H9 (cell line): ENCODE results near the gene KRTAP6-2. TPM values are rescaled to one million over a fixed set of nuclear protein-coding genes. Genes with fewer than 3 reads are reported as not detected.

Source experiments
- DNase-seq: peaks from one replicate; pipeline ENCODE4 v3.0.0-alpha.2; 2017
- H2AFZ ChIP-seq: one replicate; pipeline ENCODE4 v1.6.1; 2013; ENCODE audit warnings: mild to moderate bottlenecking, low read length, control low read depth, moderate library complexity
- H2AK5ac ChIP-seq: 2 replicates; pipeline ENCODE4 v1.6.1; 2013; ENCODE audit warnings: low read length, control low read depth, mixed read lengths; ENCODE audit not compliant: insufficient read length
- H2BK120ac ChIP-seq: one replicate; pipeline ENCODE4 v1.6.1; 2013; ENCODE audit warnings: low read depth, mild to moderate bottlenecking, low read length, control low read depth, inconsistent platforms; ENCODE audit not compliant: poor library complexity, severe bottlenecking
- H2BK12ac ChIP-seq: 2 replicates; pipeline ENCODE4 v1.6.1; 2013; ENCODE audit warnings: low read length, control low read depth, mixed read lengths, low read depth; ENCODE audit not compliant: insufficient read length
- H2BK15ac ChIP-seq: 2 replicates; pipeline ENCODE4 v1.6.1; 2013; ENCODE audit warnings: low read depth, low read length, control low read depth
- H2BK20ac ChIP-seq: one replicate; pipeline ENCODE4 v1.6.1; 2013; ENCODE audit warnings: low read depth, mild to moderate bottlenecking, low read length, control low read depth, inconsistent platforms; ENCODE audit not compliant: poor library complexity, severe bottlenecking
- H2BK5ac ChIP-seq: 2 replicates; pipeline ENCODE4 v1.6.1; 2013; ENCODE audit warnings: low read length, control low read depth, mixed read lengths; ENCODE audit not compliant: insufficient read length
- H3K14ac ChIP-seq: 2 replicates; pipeline ENCODE4 v1.6.1; 2013; ENCODE audit warnings: low read length, control low read depth; ENCODE audit not compliant: insufficient read depth
- H3K18ac ChIP-seq: 2 replicates; pipeline ENCODE4 v1.6.1; 2013; ENCODE audit warnings: low read depth, mild to moderate bottlenecking, mixed read lengths, low read length, control low read depth; ENCODE audit not compliant: insufficient read length
- H3K23ac ChIP-seq: 2 replicates; pipeline ENCODE4 v1.6.1; 2013; ENCODE audit warnings: low read length, control low read depth, mixed read lengths, low read depth; ENCODE audit not compliant: insufficient read length
- H3K23me2 ChIP-seq: 2 replicates; pipeline ENCODE4 v1.6.1; 2013; ENCODE audit warnings: low read depth, mild to moderate bottlenecking, mixed read lengths, low read length, control low read depth; ENCODE audit not compliant: insufficient read length, poor library complexity, severe bottlenecking
- H3K27ac ChIP-seq: 2 replicates; pipeline ENCODE4 v1.5.1; 2013; ENCODE audit warnings: low read length, control low read depth, mixed read lengths, low read depth; ENCODE audit not compliant: insufficient read length
- H3K27me3 ChIP-seq: 2 replicates; pipeline ENCODE4 v1.6.1; 2013; ENCODE audit warnings: low read length, control low read depth, inconsistent platforms; ENCODE audit not compliant: insufficient read depth
- H3K4ac ChIP-seq: 2 replicates; pipeline ENCODE4 v1.6.1; 2013; ENCODE audit warnings: low read depth, mild to moderate bottlenecking, control low read depth, inconsistent platforms, low read length, moderate library complexity
- H3K4me1 ChIP-seq: 2 replicates; pipeline ENCODE4 v1.6.1; 2013; ENCODE audit warnings: low read length, control low read depth, inconsistent platforms; ENCODE audit not compliant: insufficient read depth
- H3K4me2 ChIP-seq: 2 replicates; pipeline ENCODE4 v1.6.1; 2013; ENCODE audit warnings: low read length, control low read depth, mixed read lengths; ENCODE audit not compliant: insufficient read length, insufficient read depth
- H3K56ac ChIP-seq: 2 replicates; pipeline ENCODE4 v1.6.1; 2013; ENCODE audit warnings: low read depth, mild to moderate bottlenecking, mixed read lengths, low read length, control low read depth; ENCODE audit not compliant: insufficient read length
- H3K79me1 ChIP-seq: 2 replicates; pipeline ENCODE4 v1.6.1; 2013; ENCODE audit warnings: low read depth, mild to moderate bottlenecking, moderate library complexity, low read length, control low read depth, inconsistent platforms; ENCODE audit not compliant: insufficient read depth, poor library complexity, severe bottlenecking
- H3K79me2 ChIP-seq: 2 replicates; pipeline ENCODE4 v1.6.1; 2013; ENCODE audit warnings: low read length, control low read depth, inconsistent platforms; ENCODE audit not compliant: insufficient read depth
- H3K9ac ChIP-seq: 2 replicates; pipeline ENCODE4 v1.6.1; 2013; ENCODE audit warnings: low read length, control low read depth, mixed read lengths; ENCODE audit not compliant: insufficient read length; ENCODE audit errors: extremely low read depth
- H3K9me3 ChIP-seq: one replicate; pipeline ENCODE4 v1.6.1; 2013; ENCODE audit warnings: low read depth, low read length, inconsistent platforms; ENCODE audit not compliant: control insufficient read depth
- H3T11ph ChIP-seq: one replicate; pipeline ENCODE4 v1.6.1; 2013; ENCODE audit warnings: mild to moderate bottlenecking, low read length, control low read depth, inconsistent platforms
- H4K20me1 ChIP-seq: one replicate; pipeline ENCODE4 v1.6.1; 2013; ENCODE audit not compliant: control insufficient read depth, insufficient read length, insufficient read depth
- H4K5ac ChIP-seq: 2 replicates; pipeline ENCODE4 v1.6.1; 2013; ENCODE audit warnings: low read depth, mild to moderate bottlenecking, mixed read lengths, low read length, control low read depth; ENCODE audit not compliant: insufficient read length
- H4K8ac ChIP-seq: replicated peaks from 2 replicates; pipeline ENCODE4 v1.6.1; 2013; ENCODE audit warnings: low read length, control low read depth, mixed read lengths, low read depth; ENCODE audit not compliant: insufficient read length
- H4K91ac ChIP-seq: 2 replicates; pipeline ENCODE4 v1.6.1; 2013; ENCODE audit warnings: low read depth, mild to moderate bottlenecking, moderate library complexity, mixed read lengths, low read length, control low read depth; ENCODE audit not compliant: insufficient read length
- H3K27ac Mint-ChIP-seq, 3 experiments: 2 replicates in 2 of 3; 3 replicates in 1 of 3; pipeline ENCODE4 v1.8.0; 2020 to 2021; ENCODE audit warnings: mixed read lengths in 3 of 3, mild to moderate bottlenecking in 1 of 3, moderate library complexity in 1 of 3
- H3K27me3 Mint-ChIP-seq: 2 replicates; pipeline ENCODE4 v1.8.0; 2021; ENCODE audit warnings: low read depth, mild to moderate bottlenecking, moderate library complexity, mixed read lengths
- H3K36me3 Mint-ChIP-seq, 3 experiments: 2 replicates in 2 of 3; 3 replicates in 1 of 3; pipeline ENCODE4 v1.8.0; 2020 to 2021; ENCODE audit warnings: low read depth in 3 of 3, mixed read lengths in 3 of 3; ENCODE audit not compliant: insufficient read depth in 1 of 3
- H3K4me1 Mint-ChIP-seq, 2 experiments: 2 replicates each; pipeline ENCODE4 v1.8.0; 2020; ENCODE audit warnings: mixed read lengths in 2 of 2
- H3K4me3 Mint-ChIP-seq, 2 experiments: 2 replicates in 1 of 2; 3 replicates in 1 of 2; pipeline ENCODE4 v1.8.0; 2020 to 2021; ENCODE audit warnings: mild to moderate bottlenecking in 2 of 2, mixed read lengths in 2 of 2, moderate library complexity in 1 of 2
- H3K9me3 Mint-ChIP-seq, 2 experiments: 2 replicates in 1 of 2; 3 replicates in 1 of 2; pipeline ENCODE4 v1.8.0; 2020; ENCODE audit warnings: mild to moderate bottlenecking in 2 of 2, mixed read lengths in 2 of 2, moderate library complexity in 1 of 2
- WGBS: extraction: QIAGEN DNeasy Blood & Tissue Kit; methylation state at CpG from one replicate; pipeline ENCODE4 v1.1.7; 2013; ENCODE audit warnings: missing lambda C conversion rate, low lambda C conversion rate, mixed read lengths; ENCODE audit not compliant: insufficient read length; ENCODE audit errors: extremely low coverage; 5-methylcytosine and 5-hydroxymethylcytosine counted together
- total RNA-seq: library from RNA; stranded (reverse); gene quantifications from 2 replicates; pipeline ENCODE4 v1.2.1, GENCODE V29; 2021
- TF ChIP-seq, protein P1 (sequence below): fragments of 200-600 bp; sonication (generic); conservative IDR thresholded peaks from 3 replicates; pipeline ENCODE4 v1.8.0; 2021; ENCODE audit warnings: antibody characterized with exemption, mild to moderate bottlenecking

Gene KRTAP6-2
- total RNA-seq, 1 experiment from 2014 or later: not detected

GRCh38 chr21:30629200-30629599 is 30.5 kb upstream of the KRTAP6-2 start:
- H3K27me3 ChIP-seq: no peaks in the 10 kb centered on the region
- no peak overlapping the region for H3K18ac ChIP-seq
- no peak overlapping the region for H3K23ac ChIP-seq
- H3K14ac ChIP-seq: no peak overlapping the region
- no peak overlapping the region for H2BK5ac ChIP-seq
- peaks cover 6 to 33% (median 15%) of the 10 kb centered on the region in 3 experiments for H3K36me3 Mint-ChIP-seq
- H3K9me3 ChIP-seq: no peaks in the 10 kb centered on the region
- H3K27ac Mint-ChIP-seq: no peak overlapping the region
- no peaks in the 10 kb centered on the region for H3K79me1 ChIP-seq
- H3K4ac ChIP-seq: no peak overlapping the region
- H2BK15ac ChIP-seq: no peak overlapping the region
- TF ChIP-seq, protein P1, sequence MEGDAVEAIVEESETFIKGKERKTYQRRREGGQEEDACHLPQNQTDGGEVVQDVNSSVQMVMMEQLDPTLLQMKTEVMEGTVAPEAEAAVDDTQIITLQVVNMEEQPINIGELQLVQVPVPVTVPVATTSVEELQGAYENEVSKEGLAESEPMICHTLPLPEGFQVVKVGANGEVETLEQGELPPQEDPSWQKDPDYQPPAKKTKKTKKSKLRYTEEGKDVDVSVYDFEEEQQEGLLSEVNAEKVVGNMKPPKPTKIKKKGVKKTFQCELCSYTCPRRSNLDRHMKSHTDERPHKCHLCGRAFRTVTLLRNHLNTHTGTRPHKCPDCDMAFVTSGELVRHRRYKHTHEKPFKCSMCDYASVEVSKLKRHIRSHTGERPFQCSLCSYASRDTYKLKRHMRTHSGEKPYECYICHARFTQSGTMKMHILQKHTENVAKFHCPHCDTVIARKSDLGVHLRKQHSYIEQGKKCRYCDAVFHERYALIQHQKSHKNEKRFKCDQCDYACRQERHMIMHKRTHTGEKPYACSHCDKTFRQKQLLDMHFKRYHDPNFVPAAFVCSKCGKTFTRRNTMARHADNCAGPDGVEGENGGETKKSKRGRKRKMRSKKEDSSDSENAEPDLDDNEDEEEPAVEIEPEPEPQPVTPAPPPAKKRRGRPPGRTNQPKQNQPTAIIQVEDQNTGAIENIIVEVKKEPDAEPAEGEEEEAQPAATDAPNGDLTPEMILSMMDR: no peak
- no peak for DNase-seq
- no peak overlapping the region for H4K91ac ChIP-seq
- peaks cover 12 to 43% of the 10 kb centered on the region in 2 experiments for H3K9me3 Mint-ChIP-seq
- H2BK12ac ChIP-seq: no peak overlapping the region
- no peak overlapping the region for H2AK5ac ChIP-seq
- H3K4me2 ChIP-seq: no peak overlapping the region
- no peak overlapping the region for H3K56ac ChIP-seq
- H3K4me1 Mint-ChIP-seq: no peaks in the 10 kb centered on the region
- no peaks in the 10 kb centered on the region for H3K23me2 ChIP-seq
- H3K27ac ChIP-seq: no peak overlapping the region
- H2AFZ ChIP-seq: no peak overlapping the region
- H2BK120ac ChIP-seq: no peak overlapping the region
- H3K4me3 Mint-ChIP-seq: no peak overlapping the region
- WGBS: no CpG with 5 or more reads among the region's 1 CpG
- no peak overlapping the region for H4K5ac ChIP-seq
- no peaks in the 10 kb centered on the region for H4K20me1 ChIP-seq
- H3K27me3 Mint-ChIP-seq: peaks cover 6% of the 10 kb centered on the region
- no peak overlapping the region for H2BK20ac ChIP-seq
- no peak overlapping the region for H3K9ac ChIP-seq
- H4K8ac ChIP-seq: no peak overlapping the region
- 0 out of 2 replicates have a peak, but pooled peaks cover 3% of the 10 kb centered on the region for H3K4me1 ChIP-seq
- H3T11ph ChIP-seq: no peak overlapping the region
- no peaks in the 10 kb centered on the region for H3K79me2 ChIP-seq
